Peyer's patch (tissue), 4 donors: Measurements from ENCODE around the gene ENPP6. TPM values are rescaled to one million over a fixed set of nuclear protein-coding genes. Genes with fewer than 3 reads are reported as not detected.

Experiments
- DNase-seq, 3 donors: peaks; one replicate each; pipeline ENCODE4 v3.0.0-alpha.2; 2017 to 2019
- H3K27ac ChIP-seq, 4 donors: fragments of 200-600 bp; sonication (generic); one replicate each; pipeline ENCODE4 v1.5.1; 2016 to 2019
- H3K27me3 ChIP-seq, 2 donors: fragments of 200-600 bp; sonication (generic); one replicate each; pipeline ENCODE4 v1.5.1; 2019
- H3K36me3 ChIP-seq, 3 donors: fragments of 200-600 bp; sonication (generic); one replicate each; pipeline ENCODE4 v1.5.1; 2016 to 2019
- H3K4me1 ChIP-seq, 4 donors: fragments of 200-600 bp; sonication (generic); one replicate each; pipeline ENCODE4 v1.5.1; 2016 to 2019
- H3K4me3 ChIP-seq, 4 donors: fragments of 200-600 bp; sonication (generic); 1 replicate in 3 of 4; 2 replicates in 1 of 4; pipeline ENCODE4 v1.5.1; 2016 to 2019; ENCODE audit warnings: mild to moderate bottlenecking in 1 of 4
- H3K9me3 ChIP-seq, 4 donors: fragments of 200-600 bp; sonication (generic); one replicate each; pipeline ENCODE4 v1.5.1; 2016 to 2019; ENCODE audit warnings: mild to moderate bottlenecking in 1 of 4
- CTCF ChIP-seq, 6 experiments: fragments of 450-650 bp in 4 of 6; fragments of 200-600 bp in 2 of 6; sonication (generic) in 1 of 6; IDR thresholded peaks; one replicate each; pipeline ENCODE4 v1.5.1; 2017 to 2019; ENCODE audit warnings: antibody characterized with exemption in 6 of 6, mild to moderate bottlenecking in 3 of 6, moderate library complexity in 1 of 6
- POLR2A ChIP-seq, 2 donors: fragments of 450-650 bp; IDR thresholded peaks; one replicate each; pipeline ENCODE4 v1.5.1; 2017; ENCODE audit warnings: antibody characterized with exemption in 2 of 2, mild to moderate bottlenecking in 2 of 2, moderate library complexity in 2 of 2
- total RNA-seq, 4 donors: library from RNA; depleted of rRNA; stranded (reverse); fragments of >200 nt; gene quantifications; one replicate each; pipeline ENCODE4 v1.1.0, GENCODE V29; 2016

Gene ENPP6
- total RNA-seq, 4 donors from 2014 or later, result 0.35 to 1.0 (median 0.40) TPM; not detected in 1

- Histone ChIP-seq H3K4me1 (no peaks in the 10 kb centered on the region), H3K27me3 (no peaks in the 10 kb centered on the region), H3K4me3 (no peak overlapping the region), H3K27ac (no peak overlapping the region), H3K9me3 (no peaks in the 10 kb centered on the region), H3K36me3 (no peaks in the 10 kb centered on the region)
- TF ChIP-seq POLR2A (IDR thresholded peaks at IDR 0.05), result no peak
- no peak for TF ChIP-seq CTCF (IDR thresholded peaks at IDR 0.05)
- DNase-seq, result no peak
These were observed 103.2 kb downstream of the ENPP6 start for GRCh38 chr4:184114431-184114830.

- H3K4me3 ChIP-seq, result no peak overlapping the region
- no peaks in the 10 kb centered on the region for H3K4me1 ChIP-seq
- no peak overlapping the region for H3K27ac ChIP-seq
- DNase-seq, result no peak
- H3K27me3 ChIP-seq, result no peaks in the 10 kb centered on the region
- TF ChIP-seq POLR2A (IDR thresholded peaks at IDR 0.05), result no peak
- H3K36me3 ChIP-seq, result no peaks in the 10 kb centered on the region
- H3K9me3 ChIP-seq, result no peaks in the 10 kb centered on the region
These were observed 105.6 kb downstream of the ENPP6 start for GRCh38 chr4:184112006-184112550.

DNA sequence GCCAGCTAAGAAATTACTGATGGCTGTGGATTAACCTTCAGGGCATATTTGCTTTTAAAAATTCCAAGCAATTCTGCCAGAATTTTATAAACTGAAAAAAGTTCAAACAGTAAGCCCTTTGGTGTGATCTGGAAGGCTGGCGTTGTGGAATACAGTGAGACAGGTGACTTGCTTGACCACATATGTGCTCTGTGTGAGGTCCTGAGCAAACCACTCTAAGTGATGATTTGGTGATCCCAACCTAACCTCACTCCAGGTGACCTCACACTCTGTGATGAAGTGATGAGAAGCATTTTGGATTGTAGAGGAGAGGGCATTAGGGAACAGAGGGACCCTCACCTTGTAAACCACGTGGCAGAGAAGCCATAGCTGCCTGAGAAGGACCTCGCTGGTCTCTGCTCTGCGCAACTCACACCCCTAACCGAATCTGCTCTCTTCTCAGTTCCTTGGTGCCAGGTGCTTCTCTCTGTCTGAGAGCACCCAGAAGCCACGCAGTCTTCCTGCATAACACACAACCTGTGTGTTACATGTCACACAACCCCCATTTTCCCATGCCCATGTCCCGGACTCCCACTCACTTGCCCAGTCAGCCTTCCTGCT lies 106.3 kb downstream of the ENPP6 start:
- no peak for TF ChIP-seq POLR2A (IDR thresholded peaks at IDR 0.05)
- no peak for TF ChIP-seq CTCF (IDR thresholded peaks at IDR 0.05)
- H3K4me3 ChIP-seq, result no peak overlapping the region
- no peaks in the 10 kb centered on the region for H3K36me3 ChIP-seq
- no peak overlapping the region for H3K27ac ChIP-seq
- no peaks in the 10 kb centered on the region for H3K9me3 ChIP-seq
- no peaks in the 10 kb centered on the region for H3K4me1 ChIP-seq
- H3K27me3 ChIP-seq, result no peaks in the 10 kb centered on the region
- no peak for DNase-seq

- Histone ChIP-seq H3K36me3 (no peaks in the 10 kb centered on the region), H3K27me3 (no peaks in the 10 kb centered on the region), H3K4me1 (no peaks in the 10 kb centered on the region), H3K27ac (no peak overlapping the region), H3K9me3 (no peaks in the 10 kb centered on the region), H3K4me3 (no peak overlapping the region)
- no peak for DNase-seq
- TF ChIP-seq POLR2A (IDR thresholded peaks at IDR 0.05) (no peak), CTCF (IDR thresholded peaks at IDR 0.05) (no peak)
These were observed 107.0 kb downstream of the ENPP6 start for GRCh38 chr4:184110452-184111224.

DNA sequence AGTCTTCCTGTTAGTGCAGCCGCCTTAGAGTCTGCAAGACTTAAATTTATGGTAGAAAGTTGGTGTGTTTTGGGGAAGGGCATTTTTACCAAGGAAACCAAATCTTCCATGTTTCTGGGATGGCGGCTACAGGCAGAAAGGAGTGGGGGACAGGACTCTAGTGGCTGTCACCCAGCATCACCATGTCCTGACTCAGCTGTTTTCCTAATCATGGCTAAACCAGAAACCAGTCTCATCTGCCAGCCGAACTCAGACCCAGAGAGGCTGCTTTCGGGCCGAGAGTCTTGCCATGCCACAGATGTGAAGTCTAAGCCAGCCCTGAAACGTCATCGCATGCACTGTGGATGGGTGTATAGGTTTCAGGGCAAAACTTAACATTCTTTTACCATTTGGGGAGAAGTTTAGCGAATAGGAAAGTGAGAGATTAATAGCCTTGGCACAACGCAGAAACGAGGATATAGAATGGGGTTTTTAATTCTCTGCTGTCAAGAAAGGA lies 109.6 kb downstream of the ENPP6 start:
- H3K27me3 ChIP-seq, result no peaks in the 10 kb centered on the region
- H3K4me3 ChIP-seq, result no peak overlapping the region

More for the DNA sequence above, 109.6 kb downstream of the ENPP6 start:
- Histone ChIP-seq H3K36me3 (no peaks in the 10 kb centered on the region), H3K27ac (no peak overlapping the region), H3K9me3 (no peaks in the 10 kb centered on the region), H3K4me1 (no peaks in the 10 kb centered on the region)
- no peak for DNase-seq
- no peak for TF ChIP-seq POLR2A (IDR thresholded peaks at IDR 0.05)
- no peak for TF ChIP-seq CTCF (IDR thresholded peaks at IDR 0.05)
